Natural killer cell (primary cell): Measurements from ENCODE around the gene GLRX. TPM values are rescaled to one million over a fixed set of nuclear protein-coding genes. Genes with fewer than 3 reads are reported as not detected.

ENCODE experiments used
- ATAC-seq, 3 donors: fragments of 150-1000 bp in 2 of 3; fragments of 200-7000 bp in 1 of 3; cut with Tn5 transposase; 1 replicate in 1 of 3; 2 replicates in 2 of 3; pipeline ENCODE4 v1.10.0; 2021; ENCODE audit warnings: mild to moderate bottlenecking in 2 of 3, moderate library complexity in 2 of 3
- DNase-seq, 2 donors: peaks; one replicate each; pipeline versions ENCODE4 v3.0.0 to v3.0.0-alpha.2; 2013 to 2021; ENCODE audit warnings: mixed read lengths in 1 of 2
- H3K27ac ChIP-seq: one replicate; pipeline ENCODE4 v1.5.1; 2013; ENCODE audit warnings: mild to moderate bottlenecking, low read length
- H3K27me3 ChIP-seq: one replicate; pipeline ENCODE4 v1.6.1; 2013; ENCODE audit warnings: low read length; ENCODE audit not compliant: control insufficient read depth, insufficient read depth
- H3K36me3 ChIP-seq: one replicate; pipeline ENCODE4 v1.6.1; 2013; ENCODE audit warnings: low read length; ENCODE audit not compliant: control insufficient read depth, insufficient read depth
- H3K4me1 ChIP-seq: one replicate; pipeline ENCODE4 v1.6.1; 2013; ENCODE audit warnings: low read length; ENCODE audit not compliant: control insufficient read depth, insufficient read depth
- H3K4me3 ChIP-seq: one replicate; pipeline ENCODE4 v1.5.1; 2013; ENCODE audit warnings: low read length
- H3K9me3 ChIP-seq: one replicate; pipeline ENCODE4 v1.6.1; 2013; ENCODE audit warnings: low read length; ENCODE audit not compliant: control insufficient read depth, insufficient read depth
- H3K27ac Mint-ChIP-seq, 2 donors: one replicate each; pipeline ENCODE4 v1.8.0; 2022; ENCODE audit warnings: mild to moderate bottlenecking in 2 of 2, mixed read lengths in 2 of 2, moderate library complexity in 1 of 2
- H3K27me3 Mint-ChIP-seq, 2 donors: one replicate each; pipeline ENCODE4 v1.8.0; 2022; ENCODE audit warnings: low read depth in 2 of 2, mixed read lengths in 2 of 2
- H3K36me3 Mint-ChIP-seq: one replicate; pipeline ENCODE4 v1.8.0; 2022; ENCODE audit warnings: mixed read lengths
- H3K4me1 Mint-ChIP-seq, 2 donors: one replicate each; pipeline ENCODE4 v1.8.0; 2022; ENCODE audit warnings: mixed read lengths in 2 of 2
- H3K4me3 Mint-ChIP-seq: one replicate; pipeline ENCODE4 v1.8.0; 2022; ENCODE audit warnings: mild to moderate bottlenecking, moderate library complexity, mixed read lengths
- H3K9me3 Mint-ChIP-seq, 2 donors: one replicate each; pipeline ENCODE4 v1.8.0; 2022; ENCODE audit warnings: mixed read lengths in 2 of 2
- CTCF ChIP-seq: fragments of 200-600 bp; IDR thresholded peaks from one replicate; pipeline ENCODE4 v1.8.0; 2022; ENCODE audit warnings: antibody characterized with exemption
- WGBS: methylation state at CpG from one replicate; pipeline ENCODE4 v1.1.7; 2013; ENCODE audit warnings: missing lambda C conversion rate; ENCODE audit not compliant: insufficient coverage; 5-methylcytosine and 5-hydroxymethylcytosine counted together
- intact Hi-C: fragments of 100-400 bp; cut with micrococcal nuclease; formaldehyde crosslinking; loops from one replicate; pipeline ENCODE4 v1.14.2; 2022
- total RNA-seq, 4 donors: library from RNA; stranded (reverse); fragments of 120-200 nt in 1 of 4; gene quantifications; one replicate each; pipeline versions ENCODE4 v1.2.3 to v1.2.4, GENCODE V29; 2013 to 2022

The GLRX gene
- total RNA-seq, 3 donors from 2014 or later (not counting 1 experiment from before 2014, with no cell fraction given): 59.2 to 102 (median 62.5) TPM

- peak overlapping the region; percentile 99 for H3K4me3 Mint-ChIP-seq
- H3K9me3 Mint-ChIP-seq: no peaks in the 10 kb centered on the region
- H3K36me3 ChIP-seq: no peaks in the 10 kb centered on the region
- DNase-seq (peak in 1 of 2 donors; percentile 32), ATAC-seq (no peak)
- peaks cover 58% of the 10 kb centered on the region for H3K4me1 ChIP-seq
- intact Hi-C loops: loop anchor here (2.0 to 5.0 kb wide), 3 partner anchors 14 to 1114 kb away; partner anchors contain the start of genes LNPEP and RFESD
- no peak for TF ChIP-seq CTCF
- no peaks in the 10 kb centered on the region for H3K9me3 ChIP-seq
- H3K27ac ChIP-seq: peak overlapping the region; percentile 86
- no peaks in the 10 kb centered on the region for H3K36me3 Mint-ChIP-seq
- H3K27me3 Mint-ChIP-seq: no peaks in the 10 kb centered on the region
- peak overlapping the region; percentile 81 to 92 for H3K27ac Mint-ChIP-seq
- peak overlapping the region; percentile 76 for H3K4me3 ChIP-seq
- WGBS: 22% methylated on average over 4 of the region's 7 CpGs
- no peaks in the 10 kb centered on the region for H3K27me3 ChIP-seq
- H3K4me1 Mint-ChIP-seq: peaks cover 71 to 72% of the 10 kb centered on the region in 2 donors
Measured at GRCh38 chr5:95823218-95823737, 752 bp upstream of the GLRX start.

GRCh38 chr5:95822043-95822541 lies 434 bp downstream of the GLRX start:
- Histone ChIP-seq H3K27ac (peak overlapping the region; percentile 86), H3K9me3 (no peaks in the 10 kb centered on the region), H3K4me3 (peak overlapping the region; percentile 76), H3K27me3 (no peaks in the 10 kb centered on the region), H3K4me1 (peaks cover 70% of the 10 kb centered on the region), H3K36me3 (peaks cover 3% of the 10 kb centered on the region)
- DNase-seq (peak in 1 of 2 donors; percentile 53), ATAC-seq (peak; percentile 13 to 43 (median 28))
- H3K4me1 Mint-ChIP-seq: peaks cover 75 to 77% of the 10 kb centered on the region in 2 donors
- 0% methylated on average over 19 of the region's 19 CpGs for WGBS
- no peaks in the 10 kb centered on the region for H3K36me3 Mint-ChIP-seq
- H3K27me3 Mint-ChIP-seq: no peaks in the 10 kb centered on the region
- intact Hi-C loops: loop anchor here (2.0 to 5.0 kb wide), 3 partner anchors 13 to 1115 kb away; partner anchors contain the start of genes LNPEP and RFESD
- no peak for TF ChIP-seq CTCF
- peak overlapping the region; percentile 81 to 92 for H3K27ac Mint-ChIP-seq
- no peaks in the 10 kb centered on the region for H3K9me3 Mint-ChIP-seq
- H3K4me3 Mint-ChIP-seq: peak overlapping the region; percentile 99

GRCh38 chr5:95821110-95822021 lies 1.2 kb downstream of the GLRX start:
- Mint-ChIP-seq H3K4me1 (peaks cover 81 to 83% of the 10 kb centered on the region in 2 donors), H3K9me3 (no peaks in the 10 kb centered on the region), H3K27me3 (no peaks in the 10 kb centered on the region), H3K4me3 (peak overlapping the region; percentile 99), H3K27ac (peak overlapping the region; percentile 81 to 92), H3K36me3 (peaks cover 3% of the 10 kb centered on the region)
- TF ChIP-seq CTCF: no peak
- Histone ChIP-seq H3K36me3 (peaks cover 9% of the 10 kb centered on the region), H3K27ac (peak overlapping the region; percentile 86), H3K27me3 (no peaks in the 10 kb centered on the region), H3K4me1 (peaks cover 76% of the 10 kb centered on the region), H3K9me3 (no peaks in the 10 kb centered on the region), H3K4me3 (peak overlapping the region; percentile 76)
- intact Hi-C loops: loop anchor here (2.0 to 5.0 kb wide), 3 partner anchors 13 to 1116 kb away; partner anchors contain the start of genes LNPEP and RFESD
- DNase-seq: peak in 1 of 2 donors; percentile 32
- 14% methylated on average over 5 of the region's 9 CpGs for WGBS
- ATAC-seq: peak in 1 of 3 donors; percentile 13
